Activated CD8-positive, alpha-beta memory T cell treated with anti-CD3 and anti-CD28 coated beads for 48 hours (primary cell): ENCODE results near the gene C3orf33.

Source experiments
- DNase-seq, 3 experiments: peaks; one replicate each; pipeline ENCODE4 v3.0.0-alpha.2; 2020; ENCODE audit warnings: low read depth in 2 of 3, low spot score in 2 of 3

Gene C3orf33

GRCh38 chr3:155790272-155790925 is 15.7 kb downstream of the C3orf33 start:
- DNase-seq: no peak

- DNase-seq: no peak
These were observed 20.3 kb downstream of the C3orf33 start for GRCh38 chr3:155785662-155786295.

GRCh38 chr3:155782390-155782953 is 23.6 kb downstream of the C3orf33 start:
- no peak for DNase-seq

GRCh38 chr3:155780291-155780690 is 25.8 kb downstream of the C3orf33 start:
- DNase-seq: no peak

- DNase-seq: no peak
These were observed 27.6 kb downstream of the C3orf33 start for GRCh38 chr3:155778462-155778861.

- DNase-seq: no peak
These were observed 33.3 kb downstream of the C3orf33 start for GRCh38 chr3:155772801-155773200.

- DNase-seq: no peak
These were observed 35.0 kb downstream of the C3orf33 start for GRCh38 chr3:155771126-155771525.

GRCh38 chr3:155766206-155766605 is 39.9 kb downstream of the C3orf33 start:
- DNase-seq: no peak

- DNase-seq: no peak
These were observed 42.1 kb downstream of the C3orf33 start for GRCh38 chr3:155763870-155764463.

GRCh38 chr3:155760653-155761052 is 45.4 kb downstream of the C3orf33 start:
- DNase-seq: no peak

GRCh38 chr3:155757577-155757976 is 48.5 kb downstream of the C3orf33 start:
- no peak for DNase-seq

GRCh38 chr3:155753038-155753639 is 52.9 kb downstream of the C3orf33 start:
- no peak for DNase-seq

GRCh38 chr3:155748611-155749365 is 57.3 kb downstream of the C3orf33 start:
- DNase-seq: no peak

- DNase-seq: no peak
These were observed 58.2 kb downstream of the C3orf33 start for GRCh38 chr3:155747946-155748290.

GRCh38 chr3:155747286-155747945 is 58.7 kb downstream of the C3orf33 start:
- no peak for DNase-seq

- no peak for DNase-seq
These were observed 59.4 kb downstream of the C3orf33 start for GRCh38 chr3:155746703-155747102.

GRCh38 chr3:155745795-155746550 is 60.1 kb downstream of the C3orf33 start:
- DNase-seq: no peak

GRCh38 chr3:155744626-155745324 is 61.3 kb downstream of the C3orf33 start, which contains the start of gene PLCH1:
Gene PLCH1 (minus strand): TSS chr3:155745071. CDS start chr3:155704224, 40,847 bp downstream.
- peak in 1 of 3 experiments; percentile 4 for DNase-seq

GRCh38 chr3:155744010-155744625 is 62.0 kb downstream of the C3orf33 start:
- DNase-seq: peak in 2 of 3 experiments; percentile 12 to 14
